Activated naive CD8-positive, alpha-beta T cell treated with anti-CD3 and anti-CD28 coated beads, Interleukin-2, amount 10 ng/mL, durations not matched to agents 7 days and 5 days (primary cell): Measurements from ENCODE around the gene G6PC1. TPM values are rescaled to one million over a fixed set of nuclear protein-coding genes. Genes with fewer than 3 reads are reported as not detected.
"Not testable (repeated sequence)": the region's sequence is repeated elsewhere in the genome, so short reads cannot be mapped to it uniquely, and the experiment has no call there.

Source experiments
- ATAC-seq: fragments of 150-1000 bp; cut with Tn5 transposase; one replicate; pipeline ENCODE4 v1.10.0; 2021; ENCODE audit warnings: low read depth, moderate library complexity
- POLR2A ChIA-PET: fragments of 350-600 bp; sonication (Branson Sonifier 250); formaldehyde crosslinking; loops from one replicate; lab custom pipeline; 2021; ENCODE audit warnings: antibody characterized with exemption; lab: Charles Lee
- DNase-seq: peaks from one replicate; pipeline ENCODE4 v3.0.0; 2021
- H3K27ac Mint-ChIP-seq: one replicate; pipeline ENCODE4 v1.8.0; 2022; ENCODE audit warnings: mild to moderate bottlenecking, mixed read lengths
- H3K27me3 Mint-ChIP-seq: one replicate; pipeline ENCODE4 v1.8.0; 2022; ENCODE audit warnings: mild to moderate bottlenecking, moderate library complexity, mixed read lengths
- H3K36me3 Mint-ChIP-seq: one replicate; pipeline ENCODE4 v1.8.0; 2021; ENCODE audit warnings: mild to moderate bottlenecking, mixed read lengths
- H3K4me1 Mint-ChIP-seq: one replicate; pipeline ENCODE4 v1.8.0; 2021; ENCODE audit warnings: mixed read lengths
- H3K4me3 Mint-ChIP-seq: one replicate; pipeline ENCODE4 v1.8.0; 2022; ENCODE audit warnings: mild to moderate bottlenecking, moderate library complexity, mixed read lengths
- H3K9me3 Mint-ChIP-seq: one replicate; pipeline ENCODE4 v1.8.0; 2021; ENCODE audit warnings: mixed read lengths
- total RNA-seq, 2 experiments: library from RNA; stranded (reverse); gene quantifications; one replicate each; pipeline ENCODE4 v1.2.3, GENCODE V29; 2021

The G6PC1 gene
- total RNA-seq, 2 experiments from 2014 or later, result not detected

DNA sequence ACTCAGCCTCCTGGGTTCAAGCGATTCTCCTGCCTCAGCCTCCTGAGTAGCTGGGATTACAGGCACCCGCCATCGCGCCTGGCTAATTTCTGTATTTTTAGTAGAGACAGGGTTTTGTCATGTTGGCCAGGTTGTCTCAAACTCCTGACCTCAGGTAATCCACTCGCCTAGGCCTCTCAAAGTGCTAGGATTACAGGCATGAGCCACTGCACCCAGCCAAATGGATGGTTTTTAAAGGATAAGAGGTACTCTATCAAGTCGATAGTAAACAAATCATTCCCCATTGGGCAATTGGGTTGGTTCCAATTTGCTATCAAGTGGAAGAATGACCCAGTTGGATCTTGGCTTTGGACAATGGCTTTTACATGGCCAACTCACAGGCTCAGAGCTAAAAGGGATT is 18.9 kb upstream of the G6PC1 start:
- ATAC-seq, H3K4me3 Mint-ChIP-seq, H3K4me1 Mint-ChIP-seq, POLR2A ChIA-PET, H3K27ac Mint-ChIP-seq, DNase-seq, H3K9me3 Mint-ChIP-seq, H3K27me3 Mint-ChIP-seq, H3K36me3 Mint-ChIP-seq: not testable (repeated sequence)

DNA sequence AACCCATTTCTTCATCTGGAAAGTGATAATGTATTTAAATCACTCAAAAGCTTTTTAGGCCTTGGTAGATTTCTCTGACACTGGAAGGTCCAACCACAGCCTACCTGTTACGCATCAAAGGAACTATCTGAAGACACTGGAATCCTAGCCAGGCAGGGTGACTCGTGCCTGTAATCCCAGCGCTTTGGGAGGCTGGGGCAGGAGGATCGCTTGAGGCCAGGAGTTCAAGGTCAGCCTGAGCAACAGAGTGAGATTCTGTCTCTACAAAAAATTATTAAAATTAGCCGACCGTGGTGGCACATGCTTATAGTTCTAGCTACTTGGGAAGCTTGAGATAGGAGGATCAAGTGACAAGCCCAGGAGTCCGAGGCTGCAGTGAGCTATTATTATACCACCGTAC is 18.4 kb upstream of the G6PC1 start:
- H3K27ac Mint-ChIP-seq, result no peak overlapping the region
- H3K4me1 Mint-ChIP-seq, result no peaks in the 10 kb centered on the region

DNA sequence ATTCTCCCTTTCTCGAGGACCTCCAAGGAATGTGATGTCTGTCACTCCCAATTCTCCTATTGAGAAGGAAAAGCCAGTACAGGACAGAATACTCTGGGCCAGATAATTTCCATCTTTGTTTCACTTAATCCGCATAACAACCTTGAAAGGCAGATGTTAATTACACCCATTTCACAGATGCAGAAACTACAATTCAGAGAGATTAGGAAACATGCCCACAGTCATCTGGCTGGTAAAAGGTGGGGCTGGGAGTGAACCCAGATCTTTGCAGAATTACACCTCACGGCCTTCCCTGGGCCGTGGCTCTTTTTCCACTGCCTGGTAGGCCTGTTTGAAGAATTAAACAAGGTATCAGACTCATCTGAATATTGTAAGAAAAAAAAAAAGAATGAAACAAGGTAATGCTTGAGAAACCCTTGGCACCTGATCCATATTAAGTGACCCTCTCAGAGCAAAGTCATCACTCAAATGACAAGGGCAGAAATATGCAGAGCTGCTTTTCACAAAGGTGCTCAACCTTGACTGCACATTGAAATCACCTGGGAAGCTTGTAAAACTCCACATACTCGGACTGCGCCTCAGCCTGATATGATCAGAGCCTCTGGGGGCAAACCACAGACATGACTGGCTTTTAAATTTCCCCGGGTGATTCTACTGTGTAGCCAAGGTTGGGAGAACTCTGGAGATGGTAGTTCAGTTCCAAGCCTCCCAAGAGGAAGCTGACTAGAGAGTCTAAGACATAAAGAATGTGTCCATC is 16.6 kb upstream of the G6PC1 start:
- Mint-ChIP-seq H3K4me1 (no peaks in the 10 kb centered on the region), H3K9me3 (no peaks in the 10 kb centered on the region), H3K4me3 (no peak overlapping the region), H3K27ac (no peak overlapping the region), H3K27me3 (peaks cover 7% of the 10 kb centered on the region), H3K36me3 (no peaks in the 10 kb centered on the region)
- DNase-seq, result no peak
- ATAC-seq, result no peak
- POLR2A ChIA-PET, result no interaction called here

More for the DNA sequence above, 18.4 kb upstream of the G6PC1 start:
- ATAC-seq (no peak), DNase-seq (no peak)
- no peaks in the 10 kb centered on the region for H3K36me3 Mint-ChIP-seq
- H3K9me3 Mint-ChIP-seq, result no peaks in the 10 kb centered on the region
- H3K4me3 Mint-ChIP-seq, result no peak overlapping the region
- H3K27me3 Mint-ChIP-seq, result peaks cover 9% of the 10 kb centered on the region
- POLR2A ChIA-PET, result no interaction called here

DNA sequence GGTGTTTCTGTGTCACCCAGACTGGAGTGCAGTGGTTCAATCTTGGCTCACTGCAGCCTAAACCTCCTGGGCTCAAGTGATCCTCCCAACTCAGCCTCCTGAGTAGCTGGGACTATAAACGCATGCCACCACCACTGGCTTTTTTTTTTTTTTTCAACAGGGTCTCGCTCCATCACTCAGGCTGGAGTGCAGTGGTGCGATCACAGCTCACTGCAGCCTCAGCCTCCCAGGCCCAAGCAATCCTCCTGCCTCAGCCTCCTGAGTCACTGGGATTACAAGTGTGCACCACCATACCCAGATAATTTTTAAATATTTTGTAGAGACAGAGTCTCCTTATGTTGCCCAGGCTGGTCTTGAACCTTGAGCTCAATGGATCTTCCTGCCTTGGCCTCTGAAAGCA is 14.8 kb upstream of the G6PC1 start:
- DNase-seq, H3K27me3 Mint-ChIP-seq, H3K36me3 Mint-ChIP-seq, ATAC-seq, POLR2A ChIA-PET, H3K4me3 Mint-ChIP-seq, H3K27ac Mint-ChIP-seq, H3K9me3 Mint-ChIP-seq, H3K4me1 Mint-ChIP-seq: not testable (repeated sequence)

DNA sequence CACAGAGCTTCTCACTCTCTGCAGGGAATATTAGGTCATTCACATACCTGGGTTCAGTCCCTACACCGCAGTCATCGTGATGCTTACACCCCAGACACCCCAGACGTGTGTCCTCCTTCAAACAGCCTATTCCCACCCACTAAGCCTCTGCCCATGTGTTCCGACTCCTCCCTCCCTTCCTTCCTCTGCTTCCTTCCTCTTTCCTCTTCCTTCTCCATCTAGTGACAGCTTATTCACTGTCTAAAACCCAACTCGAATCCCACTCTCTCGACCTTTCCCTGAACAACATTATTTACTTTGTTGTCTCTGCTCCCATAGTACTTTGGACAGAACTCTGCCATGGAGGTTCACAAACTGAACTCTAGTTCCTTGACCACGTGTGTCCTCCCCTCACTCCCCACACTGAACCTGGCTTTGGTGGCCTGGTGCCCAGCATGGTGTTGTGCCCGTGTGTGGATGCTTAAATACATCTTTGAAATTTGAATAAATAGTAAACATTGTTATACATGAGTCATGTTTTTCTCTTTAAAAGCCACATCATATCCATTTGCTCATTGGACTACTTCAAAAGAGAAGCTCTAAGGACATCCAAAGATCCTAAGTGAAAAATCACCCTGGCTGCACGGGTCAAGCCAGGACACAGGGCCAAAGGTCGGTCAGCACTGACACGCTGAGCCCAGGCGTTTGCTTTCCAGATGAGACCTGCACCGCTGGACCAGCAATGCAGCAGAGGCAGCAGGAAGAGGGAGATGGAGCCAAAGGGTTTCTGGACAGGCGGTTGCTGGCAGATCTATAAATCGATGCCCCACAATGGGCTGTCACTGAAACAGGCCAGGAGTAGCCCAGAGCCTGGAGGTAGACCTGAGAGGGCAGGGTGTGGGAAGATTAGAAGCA is 14.1 kb upstream of the G6PC1 start:
- no peaks in the 10 kb centered on the region for H3K9me3 Mint-ChIP-seq
- H3K4me1 Mint-ChIP-seq, result no peaks in the 10 kb centered on the region
- ATAC-seq, result no peak
- DNase-seq, result no peak
- no peak overlapping the region for H3K27ac Mint-ChIP-seq
- H3K27me3 Mint-ChIP-seq, result peaks cover 2% of the 10 kb centered on the region
- H3K36me3 Mint-ChIP-seq, result no peaks in the 10 kb centered on the region
- POLR2A ChIA-PET, result no interaction called here
- H3K4me3 Mint-ChIP-seq, result no peak overlapping the region

DNA sequence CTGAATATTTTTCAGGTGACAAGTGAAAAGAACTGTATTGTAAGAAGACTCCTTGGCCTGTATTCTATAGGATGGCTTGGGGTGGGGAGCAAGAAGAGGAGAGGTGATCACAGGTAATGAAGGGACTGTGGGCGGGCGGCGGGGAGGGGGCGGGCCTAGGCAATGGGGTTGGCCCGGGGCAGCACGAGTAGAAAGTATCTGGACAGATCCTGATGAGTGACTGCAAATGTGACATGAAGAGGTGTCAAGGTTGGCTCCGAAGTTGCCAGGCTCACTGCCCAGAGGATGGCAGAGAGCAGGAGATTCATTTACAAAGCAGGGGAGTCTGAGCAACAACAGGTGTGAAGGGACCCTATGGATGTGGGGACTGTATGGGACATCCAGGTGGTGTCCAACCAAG is 10.8 kb upstream of the G6PC1 start:
- peaks cover 2% of the 10 kb centered on the region for H3K4me1 Mint-ChIP-seq
- DNase-seq (no peak), ATAC-seq (no peak)
- no peak overlapping the region for H3K27ac Mint-ChIP-seq
- H3K36me3 Mint-ChIP-seq, result no peaks in the 10 kb centered on the region
- no peaks in the 10 kb centered on the region for H3K9me3 Mint-ChIP-seq
- POLR2A ChIA-PET, result no interaction called here
- H3K4me3 Mint-ChIP-seq, result no peak overlapping the region
- H3K27me3 Mint-ChIP-seq, result peaks cover 17% of the 10 kb centered on the region

DNA sequence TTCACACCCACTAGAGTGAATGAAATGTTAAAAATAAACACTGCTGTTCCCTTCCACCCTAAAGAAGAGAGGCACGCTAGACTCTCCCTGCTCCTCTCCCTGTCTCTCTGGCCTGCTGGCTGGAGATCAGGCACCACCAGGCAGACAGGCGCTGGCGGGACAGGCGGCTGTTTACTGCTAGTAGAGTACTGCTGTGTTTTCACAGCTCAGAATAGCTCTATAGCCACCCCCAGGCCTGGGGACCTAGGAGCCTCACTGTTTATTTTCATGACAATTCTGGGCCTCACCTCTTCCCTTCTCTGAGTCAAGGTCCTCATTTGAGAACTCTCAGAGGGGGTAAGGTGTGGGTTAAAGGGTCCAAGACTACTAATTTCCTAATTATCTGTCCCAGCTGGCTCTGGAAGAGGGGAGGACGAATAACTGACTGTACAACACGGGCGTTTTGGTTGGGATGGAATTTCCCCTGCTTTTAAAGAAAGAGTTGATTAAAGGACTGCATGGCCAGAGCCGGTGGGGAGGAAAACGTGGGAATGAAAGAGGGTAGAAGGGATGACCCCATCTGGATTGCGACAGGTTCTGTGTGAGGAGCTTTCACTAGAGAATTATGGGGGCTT is 9.0 kb upstream of the G6PC1 start:
- Mint-ChIP-seq H3K27ac (no peak overlapping the region), H3K36me3 (no peaks in the 10 kb centered on the region), H3K4me3 (no peak overlapping the region), H3K4me1 (peaks cover 2% of the 10 kb centered on the region), H3K27me3 (peaks cover 18% of the 10 kb centered on the region), H3K9me3 (no peaks in the 10 kb centered on the region)
- POLR2A ChIA-PET, result no interaction called here
- DNase-seq, result no peak
- no peak for ATAC-seq

DNA sequence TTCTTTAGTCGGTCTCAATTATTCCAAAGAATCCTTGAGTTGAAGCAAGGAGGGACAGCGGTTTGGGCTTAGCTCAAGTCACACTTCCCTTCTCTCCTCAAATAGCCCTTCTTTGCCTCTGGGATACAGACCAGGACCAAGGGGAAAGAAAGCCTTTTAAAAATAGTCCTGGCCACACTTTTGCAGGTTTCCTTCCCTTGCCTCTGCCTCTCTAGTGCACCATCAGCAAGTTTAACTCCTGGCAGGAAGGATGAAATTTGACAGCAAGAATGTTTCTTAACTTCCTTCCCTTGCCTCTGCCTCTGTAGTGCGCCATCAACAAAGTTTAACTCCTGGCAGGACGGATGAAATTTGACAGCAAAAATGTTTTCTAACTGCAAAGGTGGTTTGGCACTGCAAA is 7.2 kb upstream of the G6PC1 start:
- H3K9me3 Mint-ChIP-seq, result no peaks in the 10 kb centered on the region
- H3K27me3 Mint-ChIP-seq, result peaks cover 18% of the 10 kb centered on the region
- peaks cover 2% of the 10 kb centered on the region for H3K4me1 Mint-ChIP-seq
- H3K4me3 Mint-ChIP-seq, result no peak overlapping the region
- POLR2A ChIA-PET, result no interaction called here
- H3K27ac Mint-ChIP-seq, result no peak overlapping the region
- H3K36me3 Mint-ChIP-seq, result no peaks in the 10 kb centered on the region
- DNase-seq (no peak), ATAC-seq (no peak)

DNA sequence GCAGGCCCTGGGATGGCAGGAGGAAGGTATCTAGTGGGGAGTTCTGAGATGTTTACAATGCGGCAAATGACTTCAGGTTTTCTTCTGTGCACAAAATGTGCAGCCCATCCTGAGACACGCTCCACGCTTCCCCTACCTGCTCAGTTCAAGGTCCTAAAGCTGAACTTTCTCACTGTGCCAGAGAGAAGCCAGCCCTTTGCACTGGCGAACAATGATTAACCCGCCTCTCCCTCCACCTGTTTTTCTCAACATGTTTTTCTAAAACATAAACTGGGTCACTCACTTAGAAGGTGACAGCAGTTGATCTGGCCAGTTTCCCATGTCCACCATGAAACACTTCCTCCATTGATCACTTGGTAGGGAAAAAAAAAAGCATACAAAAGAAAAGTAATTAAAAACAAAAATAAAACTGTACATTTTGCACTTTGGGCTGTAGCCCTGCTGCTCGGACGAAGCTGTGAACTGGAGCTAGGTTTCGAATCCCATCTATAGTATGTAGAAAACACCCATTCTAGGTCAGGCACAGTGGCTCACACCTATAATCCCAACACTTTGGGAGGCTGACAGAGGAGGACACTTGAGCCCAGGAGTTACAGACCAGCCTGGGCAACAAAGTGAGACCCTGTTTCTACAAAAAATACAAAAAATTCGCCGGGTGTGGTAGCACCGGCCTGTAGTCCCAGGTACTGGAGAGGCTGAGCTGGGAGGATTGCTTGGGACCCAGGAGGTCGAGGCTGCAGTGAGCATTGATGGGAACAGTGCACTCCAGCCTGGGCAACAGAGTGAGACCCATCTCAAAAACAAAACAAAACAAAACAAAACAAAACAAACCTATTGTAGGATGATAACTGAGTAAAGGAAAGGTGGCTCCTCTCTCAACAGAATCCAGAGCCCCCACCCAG is 6.1 kb upstream of the G6PC1 start:
- ATAC-seq (no peak), DNase-seq (no peak)
- Mint-ChIP-seq H3K9me3 (no peaks in the 10 kb centered on the region), H3K4me3 (no peak overlapping the region), H3K27ac (no peak overlapping the region), H3K27me3 (peaks cover 18% of the 10 kb centered on the region), H3K4me1 (peaks cover 2% of the 10 kb centered on the region), H3K36me3 (no peaks in the 10 kb centered on the region)
- POLR2A ChIA-PET, result no interaction called here

DNA sequence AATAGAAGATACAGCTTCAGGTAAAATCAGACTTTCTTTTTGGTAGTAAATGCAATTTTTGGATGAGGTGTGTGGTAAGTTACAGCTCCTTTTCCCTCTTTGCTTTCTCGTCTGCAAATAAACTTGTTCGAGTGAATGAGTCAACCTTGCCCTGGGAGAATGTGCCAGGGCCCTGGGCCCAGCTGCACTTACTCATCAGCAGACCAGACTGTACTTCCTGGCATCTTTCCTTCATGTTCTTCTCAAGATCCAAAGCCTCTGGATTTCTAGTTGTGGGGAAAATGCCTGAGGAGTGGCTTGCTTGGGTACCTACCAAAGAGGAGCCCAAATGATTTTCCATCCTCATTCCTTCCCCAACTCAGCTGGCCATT is 5.4 kb upstream of the G6PC1 start:
- ATAC-seq (no peak), DNase-seq (no peak)
- POLR2A ChIA-PET, result no interaction called here
- H3K27ac Mint-ChIP-seq, result no peak overlapping the region
- no peak overlapping the region for H3K4me3 Mint-ChIP-seq
- no peaks in the 10 kb centered on the region for H3K36me3 Mint-ChIP-seq
- peaks cover 18% of the 10 kb centered on the region for H3K27me3 Mint-ChIP-seq
- no peaks in the 10 kb centered on the region for H3K9me3 Mint-ChIP-seq
- peaks cover 2% of the 10 kb centered on the region for H3K4me1 Mint-ChIP-seq

DNA sequence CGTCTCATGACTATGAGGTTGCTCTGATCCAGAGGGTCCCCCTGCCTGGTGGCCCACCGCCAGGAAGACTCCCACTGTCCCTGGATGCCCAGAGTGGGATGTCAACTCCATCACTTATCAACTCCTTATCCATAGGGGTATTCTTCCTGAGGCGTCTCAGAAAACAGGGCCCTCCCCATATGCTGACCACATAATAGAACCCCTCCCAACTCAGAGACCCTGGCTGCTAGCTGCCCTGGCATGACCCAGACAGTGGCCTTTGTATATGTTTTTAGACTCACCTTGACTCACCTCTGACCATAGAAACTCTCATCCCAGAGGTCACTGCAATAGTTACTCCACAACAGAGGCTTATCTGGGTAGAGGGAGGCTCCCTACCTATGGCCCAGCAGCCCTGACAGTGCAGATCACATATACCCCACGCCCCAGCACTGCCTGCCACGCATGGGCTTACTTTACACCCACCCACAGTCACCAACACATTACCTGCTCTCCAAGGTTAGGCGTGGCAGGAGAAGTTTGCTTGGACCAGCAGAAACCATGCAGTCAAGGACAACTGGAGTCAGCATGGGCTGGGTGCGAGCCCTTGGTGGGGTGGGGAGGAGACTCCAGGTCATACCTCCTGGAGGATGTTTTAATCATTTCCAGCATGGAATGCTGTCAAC is 2.3 kb upstream of the G6PC1 start:
- Mint-ChIP-seq H3K36me3 (no peaks in the 10 kb centered on the region), H3K9me3 (no peaks in the 10 kb centered on the region), H3K4me3 (no peak overlapping the region), H3K27ac (no peak overlapping the region), H3K4me1 (peaks cover 2% of the 10 kb centered on the region), H3K27me3 (peaks cover 18% of the 10 kb centered on the region)
- POLR2A ChIA-PET, result interaction anchor here (0.6 to 0.7 kb wide), 2 partner anchors 110 to 286 kb away, joined by 3 read pairs; no protein-coding TSS in a partner anchor
- DNase-seq, result no peak
- ATAC-seq, result no peak

DNA sequence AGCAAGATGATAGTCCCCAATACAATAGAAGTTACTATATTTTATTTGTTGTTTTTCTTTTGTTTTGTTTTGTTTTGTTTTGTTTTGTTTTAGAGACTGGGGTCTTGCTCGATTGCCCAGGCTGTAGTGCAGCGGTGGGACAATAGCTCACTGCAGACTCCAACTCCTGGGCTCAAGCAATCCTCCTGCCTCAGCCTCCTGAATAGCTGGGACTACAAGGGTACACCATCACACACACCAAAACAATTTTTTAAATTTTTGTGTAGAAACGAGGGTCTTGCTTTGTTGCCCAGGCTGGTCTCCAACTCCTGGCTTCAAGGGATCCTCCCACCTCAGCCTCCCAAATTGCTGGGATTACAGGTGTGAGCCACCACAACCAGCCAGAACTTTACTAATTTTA is 618 bp upstream of the G6PC1 start:
- H3K4me3 Mint-ChIP-seq, H3K36me3 Mint-ChIP-seq, H3K4me1 Mint-ChIP-seq, H3K9me3 Mint-ChIP-seq, POLR2A ChIA-PET, ATAC-seq, H3K27me3 Mint-ChIP-seq, H3K27ac Mint-ChIP-seq, DNase-seq: not testable (repeated sequence)
